ENCODE measurements around the gene USP38.

- TF ChIP-seq CTCF (conservative IDR thresholded peaks at IDR 0.05; ENCODE audit: low read depth, low read length) (no peak), MAFK (IDR thresholded peaks at IDR 0.05; ENCODE audit: low read depth, low read length) (no peak), POLR2A (IDR thresholded peaks at IDR 0.05; ENCODE audit: low read depth, low read length) (no peak), RFX5 (IDR thresholded peaks at IDR 0.05; ENCODE audit: low read depth, low read length) (no peak), NFE2L2 (IDR thresholded peaks at IDR 0.05; ENCODE audit: low read depth, low read length) (no peak), BHLHE40 (IDR thresholded peaks at IDR 0.05; ENCODE audit: low read depth, low read length) (no peak), FOS (IDR thresholded peaks at IDR 0.05; ENCODE audit: low read depth, low read length) (no peak), USF2 (IDR thresholded peaks at IDR 0.05; ENCODE audit: low read depth, low read length) (no peak), MAZ (IDR thresholded peaks at IDR 0.05; ENCODE audit: borderline replicate concordance, low read depth, low read length) (no peak), RAD21 (IDR thresholded peaks at IDR 0.05; ENCODE audit: low read length) (no peak), SMC3 (IDR thresholded peaks at IDR 0.05; ENCODE audit: low read depth, low read length) (no peak), MXI1 (IDR thresholded peaks at IDR 0.05; ENCODE audit: borderline replicate concordance, low read depth, low read length) (no peak), ELK1 (IDR thresholded peaks at IDR 0.05; ENCODE audit: borderline replicate concordance, low read depth, low read length) (no peak), CEBPB (IDR thresholded peaks at IDR 0.05; ENCODE audit: low read depth, low read length) (no peak)
Observed at GRCh38 chr4:143225167-143225566, 40.5 kb downstream of the USP38 start.

Data from IMR-90 (cell line).